A673 (cell line): ENCODE data around the gene PTCH2. TPM values are rescaled to one million over a fixed set of nuclear protein-coding genes. Genes with fewer than 3 reads are reported as not detected.

Experiments used
- BruUV-seq: library from RNA; stranded (reverse); fragments of 400-500 nt; replicated peaks from 2 replicates; lab custom pipeline; 2021; lab: Mats Ljungman, UMichigan
- CTCF ChIA-PET: fragments of 300-600 bp; sonication (Branson Sonifier 250); formaldehyde crosslinking; loops from one replicate; lab custom pipeline; 2022; ENCODE audit warnings: antibody characterized with exemption; lab: Charles Lee
- POLR2A ChIA-PET: fragments of 300-600 bp; sonication (Branson Sonifier 250); formaldehyde crosslinking; loops from one replicate; lab custom pipeline; 2022; ENCODE audit warnings: antibody characterized with exemption; ENCODE audit not compliant: low non-redundant PET; lab: Charles Lee
- DNase-seq: peaks from one replicate; pipeline ENCODE4 v3.0.0-alpha.2; 2015; ENCODE audit warnings: low spot score
- H3K27ac ChIP-seq: fragments of 200-600 bp; sonication (generic); 2 replicates; pipeline ENCODE4 v1.5.1; 2016; ENCODE audit warnings: mixed run types, low read depth, mild to moderate bottlenecking, mixed read lengths, antibody characterized with exemption, low read length; ENCODE audit not compliant: poor library complexity, severe bottlenecking
- H3K27me3 ChIP-seq: fragments of 200-600 bp; sonication (generic); replicated peaks from 2 replicates; pipeline ENCODE4 v1.6.1; 2017; ENCODE audit warnings: mixed run types, low read depth, mild to moderate bottlenecking, mixed read lengths, antibody characterized with exemption, low read length; ENCODE audit not compliant: insufficient read depth, poor library complexity
- H3K36me3 ChIP-seq: fragments of 200-600 bp; sonication (generic); 2 replicates; pipeline ENCODE4 v1.6.1; 2016; ENCODE audit warnings: mixed run types, mild to moderate bottlenecking, mixed read lengths, antibody characterized with exemption, low read length; ENCODE audit not compliant: insufficient read depth, poor library complexity, severe bottlenecking
- H3K4me1 ChIP-seq: fragments of 200-600 bp; sonication (generic); 2 replicates; pipeline ENCODE4 v1.6.1; 2017; ENCODE audit warnings: mixed run types, mild to moderate bottlenecking, mixed read lengths, antibody characterized with exemption, low read length; ENCODE audit not compliant: insufficient read depth, poor library complexity, severe bottlenecking
- H3K4me3 ChIP-seq: fragments of 200-600 bp; sonication (generic); 2 replicates; pipeline ENCODE4 v1.5.1; 2016; ENCODE audit warnings: low read depth, mixed run types, mild to moderate bottlenecking, mixed read lengths, low read length; ENCODE audit not compliant: poor library complexity, severe bottlenecking
- H3K9me3 ChIP-seq: fragments of 200-600 bp; sonication (generic); 2 replicates; pipeline ENCODE4 v1.6.1; 2016; ENCODE audit warnings: mixed run types, low read depth, mild to moderate bottlenecking, mixed read lengths, antibody characterized with exemption, low read length; ENCODE audit not compliant: poor library complexity, severe bottlenecking
- EZH2 ChIP-seq: fragments of 200-600 bp; sonication (generic); IDR thresholded peaks from 2 replicates; pipeline ENCODE4 v1.6.1; 2017; ENCODE audit warnings: borderline replicate concordance, low read depth, mild to moderate bottlenecking, mixed read lengths, antibody characterized with exemption, low read length; ENCODE audit not compliant: poor library complexity, severe bottlenecking
- intact Hi-C: fragments of 100-400 bp; cut with micrococcal nuclease; formaldehyde crosslinking; loops from one replicate; pipeline ENCODE4 v1.10.0; 2022; ENCODE audit not compliant: unreplicated experiment
- total RNA-seq: library from RNA; stranded (reverse); gene quantifications from 2 replicates; pipeline ENCODE4 v1.2.3, GENCODE V29; 2021
- TF ChIP-seq, protein P1 (sequence below): fragments of 300-800, 200-600 bp; sonication (generic); conservative IDR thresholded peaks from 2 replicates; pipeline ENCODE4 v1.5.1; 2017; ENCODE audit warnings: low read depth, mild to moderate bottlenecking, antibody characterized with exemption, low read length, moderate library complexity, mixed read lengths

PTCH2 gene
- total RNA-seq, 1 experiment from 2014 or later, result 2.3 TPM

DNA sequence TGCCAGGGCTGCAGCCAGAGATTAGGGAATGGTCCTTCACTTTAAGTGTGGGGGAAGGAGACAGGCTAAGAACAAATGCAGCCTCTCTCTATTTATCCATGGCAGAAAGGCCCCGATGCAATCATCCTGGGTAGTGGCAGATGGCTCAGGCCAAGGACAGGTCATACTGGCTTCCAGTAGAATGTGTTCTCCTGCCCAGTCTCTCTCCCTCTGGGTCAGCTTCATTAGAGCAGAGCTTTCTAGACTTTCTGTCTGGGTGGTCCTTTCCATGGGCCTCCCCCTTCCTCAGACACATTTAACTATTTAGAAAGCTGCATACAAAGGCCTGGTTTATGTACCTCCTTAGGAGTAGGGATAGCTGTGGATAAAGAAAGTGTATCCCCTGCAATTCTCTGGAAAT, 4.8 kb upstream of the PTCH2 start:
- no peaks in the 10 kb centered on the region for H3K36me3 ChIP-seq
- DNase-seq, result no peak
- no peaks in the 10 kb centered on the region for H3K4me1 ChIP-seq
- ChIA-PET CTCF (no interaction called here), POLR2A (no interaction called here)
- no peak overlapping the region for H3K27ac ChIP-seq
- H3K9me3 ChIP-seq, result no peaks in the 10 kb centered on the region
- H3K27me3 ChIP-seq, result no peaks in the 10 kb centered on the region
- no TSS peak for BruUV-seq
- no peak overlapping the region for H3K4me3 ChIP-seq
- intact Hi-C loops, result no loop called here
- TF ChIP-seq EZH2, result no peak
- TF ChIP-seq, protein P1, sequence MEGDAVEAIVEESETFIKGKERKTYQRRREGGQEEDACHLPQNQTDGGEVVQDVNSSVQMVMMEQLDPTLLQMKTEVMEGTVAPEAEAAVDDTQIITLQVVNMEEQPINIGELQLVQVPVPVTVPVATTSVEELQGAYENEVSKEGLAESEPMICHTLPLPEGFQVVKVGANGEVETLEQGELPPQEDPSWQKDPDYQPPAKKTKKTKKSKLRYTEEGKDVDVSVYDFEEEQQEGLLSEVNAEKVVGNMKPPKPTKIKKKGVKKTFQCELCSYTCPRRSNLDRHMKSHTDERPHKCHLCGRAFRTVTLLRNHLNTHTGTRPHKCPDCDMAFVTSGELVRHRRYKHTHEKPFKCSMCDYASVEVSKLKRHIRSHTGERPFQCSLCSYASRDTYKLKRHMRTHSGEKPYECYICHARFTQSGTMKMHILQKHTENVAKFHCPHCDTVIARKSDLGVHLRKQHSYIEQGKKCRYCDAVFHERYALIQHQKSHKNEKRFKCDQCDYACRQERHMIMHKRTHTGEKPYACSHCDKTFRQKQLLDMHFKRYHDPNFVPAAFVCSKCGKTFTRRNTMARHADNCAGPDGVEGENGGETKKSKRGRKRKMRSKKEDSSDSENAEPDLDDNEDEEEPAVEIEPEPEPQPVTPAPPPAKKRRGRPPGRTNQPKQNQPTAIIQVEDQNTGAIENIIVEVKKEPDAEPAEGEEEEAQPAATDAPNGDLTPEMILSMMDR, result no peak

DNA sequence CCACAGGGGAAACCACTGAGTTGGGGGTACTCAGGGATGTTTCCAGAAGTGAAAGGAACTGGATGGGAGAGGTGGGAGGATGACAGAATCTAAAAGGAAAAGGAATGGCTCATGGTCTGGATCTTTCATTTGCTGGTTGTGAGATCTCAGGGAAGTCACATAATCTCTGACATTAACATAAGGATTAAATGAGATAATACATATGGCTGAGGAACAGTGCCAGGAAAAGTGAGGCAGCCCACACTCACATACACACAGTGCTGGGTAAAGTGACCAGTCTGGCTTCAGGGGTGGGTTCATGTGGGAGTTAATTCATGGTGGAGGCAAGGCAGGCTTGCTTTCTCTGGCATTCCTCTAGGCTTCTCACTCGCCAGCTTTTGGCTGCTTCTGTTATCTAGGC, 3.9 kb upstream of the PTCH2 start:
- Histone ChIP-seq H3K27me3 (no peaks in the 10 kb centered on the region), H3K9me3 (no peaks in the 10 kb centered on the region), H3K36me3 (no peaks in the 10 kb centered on the region), H3K4me3 (no peak overlapping the region), H3K27ac (no peak overlapping the region), H3K4me1 (no peaks in the 10 kb centered on the region)
- intact Hi-C loops, result no loop called here
- BruUV-seq, result no TSS peak
- CTCF ChIA-PET, result no interaction called here
- TF ChIP-seq EZH2, result no peak
- TF ChIP-seq, protein P1, result no peak
- POLR2A ChIA-PET, result no interaction called here
- no peak for DNase-seq

DNA sequence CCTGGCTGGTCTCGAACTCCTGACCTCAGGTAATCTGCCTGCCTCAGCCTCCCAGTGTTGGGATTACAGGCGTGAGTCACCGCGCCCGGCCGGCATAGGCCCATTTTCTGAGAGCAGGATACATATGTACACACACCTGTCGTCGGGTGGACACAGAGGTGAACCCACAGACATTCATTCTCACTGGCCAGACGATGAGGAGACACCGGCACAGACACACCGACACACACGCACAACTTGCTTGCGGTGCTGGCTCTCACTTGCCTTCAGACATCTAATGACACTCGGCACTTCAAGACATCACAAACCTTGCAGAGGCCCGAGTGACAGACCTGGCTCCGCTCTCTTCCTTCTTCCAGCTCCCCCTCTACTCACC, 579 bp downstream of the PTCH2 start:
- Histone ChIP-seq H3K27me3 (no peaks in the 10 kb centered on the region), H3K27ac (peak overlapping the region; percentile 49), H3K9me3 (no peaks in the 10 kb centered on the region), H3K36me3 (no peaks in the 10 kb centered on the region), H3K4me3 (peak overlapping the region; percentile 58), H3K4me1 (no peaks in the 10 kb centered on the region)
- DNase-seq, result no peak
- POLR2A ChIA-PET, result interaction anchor here (1.0 to 1.4 kb wide), 2 partner anchors 17 to 23 kb away, joined by 3 read pairs; no protein-coding TSS in a partner anchor
- TF ChIP-seq, protein P1, result no peak
- no peak for TF ChIP-seq EZH2
- intact Hi-C loops, result loop anchor here (2.0 kb wide), 1 partner anchor 168 kb away; the partner anchor contains the start of gene HECTD3
- CTCF ChIA-PET, result no interaction called here
- BruUV-seq, result no TSS peak
